HG02938 (cell line): ENCODE results near the gene TSPAN6.

Experiments
- ATAC-seq: cut with Tn5 transposase; IDR thresholded peaks from one replicate; pipeline ENCODE4 v1.9.1; 2021; ENCODE audit warnings: mild to moderate bottlenecking, moderate library complexity; ENCODE audit not compliant: unreplicated experiment

Gene TSPAN6

DNA sequence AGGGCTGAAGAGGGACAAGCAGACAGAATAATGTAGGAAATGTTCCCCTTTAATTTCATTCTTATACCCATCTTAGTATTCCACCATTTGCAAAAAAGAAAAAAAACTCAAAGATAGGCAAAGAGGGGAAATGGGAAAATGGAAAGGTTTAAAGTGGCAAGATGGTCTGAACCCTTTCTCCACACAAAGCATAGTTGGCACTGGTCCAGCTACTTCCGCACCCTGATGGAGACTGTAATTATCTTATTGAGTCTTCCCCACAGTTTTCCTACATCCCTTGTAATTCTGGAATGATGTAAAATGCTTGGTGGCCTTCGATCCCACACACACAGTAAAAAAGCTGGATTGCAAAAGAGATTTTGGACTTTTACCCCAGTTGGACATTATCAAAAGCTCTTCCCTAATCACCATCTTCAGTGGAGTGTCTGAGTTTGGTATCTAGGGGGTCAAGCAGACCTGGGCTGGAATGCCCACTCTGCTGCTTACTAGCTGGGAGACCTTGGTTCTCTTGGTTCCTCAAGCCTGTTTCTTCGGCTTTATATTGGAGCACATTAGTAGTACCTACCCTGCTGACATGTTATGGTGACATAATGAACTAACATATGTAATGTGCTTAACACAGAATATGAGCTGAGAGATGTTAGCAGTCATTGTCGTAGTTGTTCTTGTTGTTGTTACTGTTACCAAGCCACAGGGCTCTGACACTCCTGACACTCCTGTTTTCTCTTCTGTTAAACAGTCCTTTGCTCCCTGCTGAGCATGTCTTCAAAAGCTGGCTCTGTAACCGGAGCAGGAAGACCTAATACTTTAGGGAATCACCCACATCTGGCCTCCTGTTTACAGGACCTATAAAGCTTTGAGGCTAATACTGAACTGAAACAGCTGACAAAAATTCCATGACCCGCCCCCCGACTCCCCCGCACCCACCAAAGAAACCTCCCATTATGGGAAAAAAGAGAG, 12.1 kb upstream of the TSPAN6 start:
- ATAC-seq, result no peak

GRCh38 chrX:100647739-100648138, 11.1 kb upstream of the TSPAN6 start:
- ATAC-seq, result no peak

GRCh38 chrX:100647095-100647494, 10.5 kb upstream of the TSPAN6 start:
- ATAC-seq, result no peak

GRCh38 chrX:100645106-100645505, 8.5 kb upstream of the TSPAN6 start:
- ATAC-seq, result no peak

DNA sequence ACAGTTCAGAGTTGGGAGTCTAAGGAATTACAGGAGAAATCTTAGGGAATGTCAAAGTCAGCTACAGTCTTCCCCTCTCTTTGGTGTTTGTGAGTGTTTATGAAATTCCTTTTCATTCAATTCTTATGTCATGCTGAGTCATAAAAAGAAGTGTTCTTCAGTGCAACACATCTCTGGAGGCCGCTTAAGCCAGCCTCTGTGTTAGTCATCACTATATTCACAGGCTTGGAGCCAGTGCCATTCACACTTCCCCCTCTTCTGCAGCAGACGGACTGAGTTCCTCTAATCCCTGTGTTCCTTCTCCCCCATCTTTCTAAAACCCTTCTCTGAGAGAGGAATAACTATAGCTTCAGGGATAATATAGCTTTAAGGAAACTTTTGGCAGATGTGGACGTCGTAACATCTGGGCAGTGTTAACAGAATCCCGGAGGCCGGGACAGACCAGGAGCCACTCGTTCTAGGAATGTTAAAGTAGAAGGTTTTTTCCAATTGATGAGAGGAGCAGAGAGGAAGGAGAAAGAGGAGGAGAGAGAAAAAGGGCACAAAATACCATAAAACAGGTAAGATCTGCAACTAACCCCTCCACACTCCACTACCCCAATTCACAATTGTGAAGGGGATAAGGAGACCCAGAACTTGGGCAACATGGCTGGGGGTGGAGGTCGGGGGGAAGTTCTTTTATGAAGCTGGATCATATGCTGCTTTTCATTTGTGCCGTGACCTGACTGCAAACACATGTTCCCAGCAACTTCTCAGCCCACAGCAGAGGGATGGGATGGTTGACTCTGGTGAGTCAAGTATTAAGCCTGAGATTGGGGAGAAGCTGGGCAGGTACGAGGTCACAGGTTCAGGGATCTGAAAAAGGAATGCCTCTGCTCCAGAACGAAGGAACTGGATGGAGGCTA, 7.6 kb upstream of the TSPAN6 start, which contains the start of gene SRPX2:
TSS of gene SRPX2 (plus strand) at position 244 of the 905 bp plus-strand sequence. CDS start 2,124 bp downstream, outside the sequence.
- no peak for ATAC-seq

DNA sequence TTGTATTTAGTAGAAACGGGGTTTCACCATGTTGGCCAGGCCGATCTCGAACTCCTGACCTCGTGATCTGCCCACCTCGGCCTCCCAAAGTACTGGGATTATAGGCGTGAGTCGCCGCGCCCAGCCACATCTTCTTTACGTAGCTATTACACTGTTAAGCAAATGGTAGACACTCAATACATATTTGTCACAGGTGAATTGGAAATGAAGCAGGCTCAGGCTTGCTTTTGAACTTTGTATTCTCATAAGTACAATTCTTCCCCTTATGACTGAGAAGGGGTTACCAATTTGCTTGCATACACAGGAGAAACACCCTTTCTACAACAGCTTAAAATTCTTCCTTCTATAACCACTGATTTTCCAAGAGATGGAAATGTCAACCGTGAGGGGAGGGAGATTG, 6.6 kb upstream of the TSPAN6 start:
- no peak for ATAC-seq

DNA sequence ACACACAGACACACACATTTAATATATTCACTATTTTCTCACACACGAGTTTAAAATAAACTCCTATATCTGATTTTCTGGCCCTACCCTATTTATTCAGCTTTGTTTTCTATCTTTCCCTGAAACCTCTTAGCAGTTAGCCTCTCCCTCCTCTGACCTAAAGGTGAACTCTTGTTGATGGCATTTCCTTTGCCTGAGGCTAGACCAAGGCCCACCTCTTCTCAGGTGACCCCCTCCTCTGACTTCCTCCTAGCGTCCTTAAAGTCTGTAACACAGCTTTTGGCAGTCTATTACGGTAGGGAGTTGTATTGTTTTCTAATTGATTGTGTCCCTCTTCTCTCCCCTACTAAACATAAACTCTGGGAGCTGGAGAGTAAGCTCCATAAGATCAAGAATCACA, 5.7 kb upstream of the TSPAN6 start:
- no peak for ATAC-seq

GRCh38 chrX:100635989-100636320, 651 bp downstream of the TSPAN6 start:
- no peak for ATAC-seq

- ATAC-seq, result no peak
Measured at GRCh38 chrX:100635040-100635439, 1.6 kb downstream of the TSPAN6 start.

- peak; percentile 95 for ATAC-seq
Measured at GRCh38 chrX:100625985-100626491, 10.6 kb downstream of the TSPAN6 start.

GRCh38 chrX:100623001-100623400, 13.6 kb downstream of the TSPAN6 start:
- ATAC-seq, result no peak

DNA sequence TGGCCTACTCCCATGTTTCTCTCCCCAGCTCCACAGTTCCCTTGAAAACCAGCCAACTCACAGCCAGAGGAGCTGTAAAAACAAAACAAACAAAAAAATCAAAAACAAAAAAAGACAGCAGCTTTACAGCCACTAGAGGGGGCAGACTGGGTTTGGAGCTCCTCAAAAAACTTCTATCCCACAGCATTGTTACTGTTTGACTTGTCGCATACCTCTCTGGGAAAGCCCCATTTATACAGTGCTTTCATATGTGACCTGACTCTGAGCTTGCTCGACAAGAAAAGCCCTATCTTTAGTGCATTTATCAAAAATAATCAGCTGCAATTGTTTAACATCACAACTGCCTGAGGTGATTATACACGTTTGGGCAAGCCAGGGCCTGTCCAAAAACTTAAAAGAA, 21.6 kb downstream of the TSPAN6 start:
- ATAC-seq, result peak; percentile 99

GRCh38 chrX:100611951-100612350, 24.7 kb downstream of the TSPAN6 start:
- no peak for ATAC-seq

- ATAC-seq, result no peak
Measured at GRCh38 chrX:100609591-100609990, 27.0 kb downstream of the TSPAN6 start.

GRCh38 chrX:100606753-100607152, 29.9 kb downstream of the TSPAN6 start:
- ATAC-seq, result no peak

DNA sequence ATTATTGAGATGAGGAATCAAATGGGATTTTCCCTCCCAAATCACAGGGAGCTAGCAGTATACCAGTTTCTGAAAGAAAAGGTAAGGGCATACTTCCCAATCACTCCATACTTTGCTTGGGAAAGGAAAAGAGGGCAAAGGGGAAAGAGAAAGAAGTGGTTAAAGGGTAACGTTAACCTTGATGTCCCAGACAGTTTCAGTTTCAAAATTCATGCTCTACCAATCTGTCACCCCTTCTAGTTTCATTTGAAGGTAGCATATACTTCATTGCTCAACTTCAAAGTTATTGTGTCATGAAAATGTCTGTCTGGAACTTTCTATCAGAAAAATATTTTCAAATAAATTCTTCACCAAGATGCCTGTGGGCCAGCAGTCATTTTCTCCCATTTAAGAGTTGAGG, 35.8 kb downstream of the TSPAN6 start:
- peak; percentile 58 for ATAC-seq

DNA sequence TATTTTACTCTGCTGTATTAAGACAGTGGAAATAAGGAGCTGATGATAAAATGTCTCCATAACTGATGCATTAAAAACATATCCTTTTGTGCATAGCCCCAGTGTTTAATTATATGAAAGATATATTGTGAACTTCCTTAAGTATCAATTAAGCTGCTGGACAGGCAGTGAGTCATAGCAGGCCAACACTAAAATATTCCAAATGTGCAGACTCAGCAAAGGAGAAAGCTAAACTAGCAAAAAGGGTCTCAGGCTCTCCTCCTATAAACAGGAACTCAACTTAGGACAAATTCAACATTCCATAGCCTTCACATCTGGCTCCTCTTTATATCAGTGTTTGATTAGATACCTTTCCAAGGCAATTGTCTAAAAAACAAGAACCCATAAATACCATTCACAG, 36.3 kb downstream of the TSPAN6 start:
- ATAC-seq, result no peak

- no peak for ATAC-seq
Measured at GRCh38 chrX:100599456-100599855, 37.1 kb downstream of the TSPAN6 start.

DNA sequence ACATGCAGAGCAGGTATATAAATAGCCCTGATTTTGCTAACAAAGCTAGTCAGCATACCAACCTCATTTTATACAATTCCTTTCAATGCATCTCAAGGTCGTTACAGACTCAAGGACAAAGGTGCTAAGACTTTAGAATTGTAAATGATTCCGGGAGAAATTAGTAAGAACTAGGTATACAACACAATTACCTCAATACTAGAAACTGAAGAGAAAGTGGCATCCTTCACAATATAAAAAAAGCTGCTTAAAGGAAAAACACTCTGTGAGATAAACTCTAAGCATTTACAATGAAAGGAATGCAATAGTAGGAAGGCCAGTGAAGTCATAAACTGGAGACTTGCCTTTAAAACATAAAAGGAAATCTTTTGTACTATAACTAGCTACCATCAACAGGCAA, 40.0 kb downstream of the TSPAN6 start:
- no peak for ATAC-seq

DNA sequence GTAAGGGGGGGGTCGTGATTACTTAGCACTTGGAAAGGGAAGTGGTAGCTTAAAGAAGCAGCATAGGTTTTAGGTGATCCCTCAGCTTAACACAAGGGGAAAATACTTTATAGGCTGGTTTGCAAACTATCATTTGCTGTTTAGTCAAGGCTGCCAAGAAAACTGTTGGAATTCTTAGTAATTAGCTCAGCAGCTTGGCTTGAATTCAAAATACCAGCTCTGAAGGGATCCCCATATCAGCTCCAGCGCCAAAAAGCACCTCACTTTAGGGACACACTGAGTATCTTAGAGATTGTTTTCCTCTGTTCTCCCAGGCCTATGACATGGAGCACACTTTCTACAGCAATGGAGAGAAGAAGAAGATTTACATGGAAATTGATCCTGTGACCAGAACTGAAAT, 43.0 kb downstream of the TSPAN6 start:
- no peak for ATAC-seq

- ATAC-seq, result no peak
Measured at GRCh38 chrX:100593126-100593525, 43.5 kb downstream of the TSPAN6 start.
